Liver (tissue), 3 donors: ENCODE data around the gene SH3BP2.

Experiments
- ATF3 ChIP-seq: IDR thresholded peaks from 2 replicates; pipeline ENCODE4 v1.6.1; 2016; ENCODE audit warnings: antibody characterized with exemption
- CTCF ChIP-seq: fragments of 150-350 bp; IDR thresholded peaks from 2 replicates; pipeline ENCODE4 v1.5.1; 2017; ENCODE audit warnings: improper control_type of control experiment, low read depth, low read length; ENCODE audit not compliant: missing input control
- FOXA1 ChIP-seq: IDR thresholded peaks from 2 replicates; pipeline ENCODE4 v1.6.1; 2016; ENCODE audit warnings: antibody characterized with exemption
- FOXA2 ChIP-seq: IDR thresholded peaks from 2 replicates; pipeline ENCODE4 v1.6.1; 2016; ENCODE audit warnings: antibody characterized with exemption
- GABPA ChIP-seq, 2 donors: IDR thresholded peaks in 1 of 2; conservative IDR thresholded peaks in 1 of 2; 2 replicates each; pipeline ENCODE4 v1.6.1; 2016; ENCODE audit warnings: antibody characterized with exemption in 2 of 2, mild to moderate bottlenecking in 1 of 2, moderate library complexity in 1 of 2
- HNF4A ChIP-seq, 2 donors: conservative IDR thresholded peaks; 2 replicates each; pipeline ENCODE4 v1.6.1; 2016; ENCODE audit warnings: antibody characterized with exemption in 2 of 2, mild to moderate bottlenecking in 2 of 2
- MAX ChIP-seq: IDR thresholded peaks from 2 replicates; pipeline ENCODE4 v1.6.1; 2016; ENCODE audit warnings: antibody characterized with exemption
- NR2F2 ChIP-seq: IDR thresholded peaks from 2 replicates; pipeline ENCODE4 v1.6.1; 2016; ENCODE audit warnings: antibody characterized with exemption
- RAD21 ChIP-seq, 2 donors: IDR thresholded peaks; 2 replicates each; pipeline ENCODE4 v1.6.1; 2016; ENCODE audit warnings: antibody characterized with exemption in 2 of 2, mild to moderate bottlenecking in 2 of 2
- TAF1 ChIP-seq: conservative IDR thresholded peaks from 2 replicates; pipeline ENCODE4 v1.6.1; 2016; ENCODE audit warnings: antibody characterized with exemption, mild to moderate bottlenecking
- YY1 ChIP-seq: IDR thresholded peaks from 2 replicates; pipeline ENCODE4 v1.6.1; 2016; ENCODE audit warnings: antibody characterized with exemption, mild to moderate bottlenecking
- ZBTB33 ChIP-seq: IDR thresholded peaks from 2 replicates; pipeline ENCODE4 v1.6.1; 2016; ENCODE audit warnings: antibody characterized with exemption
- donor health status: healthy.
- donor health status: healthy.

DNA sequence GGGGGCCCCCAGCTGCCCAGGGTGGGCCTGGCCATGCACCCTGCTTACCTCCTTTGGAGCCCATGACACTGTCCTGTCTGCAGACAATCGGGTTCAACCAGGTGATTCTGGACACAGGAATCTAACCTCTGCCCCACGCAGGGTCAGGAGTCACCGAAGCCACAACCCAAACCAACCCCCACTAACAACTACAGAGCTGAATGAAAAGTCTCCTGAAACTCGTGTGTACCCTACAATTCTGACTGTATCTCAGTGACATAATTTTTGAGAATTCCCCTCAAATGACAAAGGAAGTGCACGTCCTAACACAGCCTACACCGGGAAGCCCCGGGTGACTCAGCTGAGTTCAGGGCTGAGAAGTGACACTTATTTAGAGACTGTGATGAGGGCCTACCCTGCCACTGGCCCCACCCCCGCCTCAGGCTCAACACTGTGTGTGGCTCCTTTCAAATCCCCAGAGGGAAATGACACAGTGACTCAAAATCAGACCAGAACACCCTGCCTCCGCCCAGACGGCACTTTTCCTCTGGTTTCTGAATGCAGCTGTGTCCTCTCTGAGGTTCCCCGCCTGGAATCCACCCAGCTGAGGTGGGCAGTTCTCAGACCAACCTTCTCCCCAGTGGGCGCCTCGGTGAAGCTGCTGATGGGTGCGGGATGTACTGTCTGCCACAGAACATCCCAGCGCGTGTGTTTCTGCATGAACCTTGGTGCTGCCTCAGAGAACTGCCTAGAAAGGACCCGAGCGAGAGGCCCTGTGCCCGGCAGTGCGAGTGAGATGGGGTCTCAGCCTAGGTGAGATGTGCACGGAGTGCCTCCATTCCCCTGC lies 46.7 kb upstream of the SH3BP2 start:
- TF ChIP-seq CTCF = no peak
- no peak for TF ChIP-seq MAX
- no peak for TF ChIP-seq RAD21 (IDR thresholded peaks at IDR 0.05)
- no peak for TF ChIP-seq GABPA (IDR thresholded peaks at IDR 0.05 in 1 of 2, conservative IDR thresholded peaks at IDR 0.05 in 1 of 2)
- no peak for TF ChIP-seq HNF4A (conservative IDR thresholded peaks at IDR 0.05)
- TF ChIP-seq ZBTB33 = no peak
- TF ChIP-seq FOXA2 = no peak
- no peak for TF ChIP-seq ATF3
- TF ChIP-seq YY1 = no peak
- no peak for TF ChIP-seq TAF1
- TF ChIP-seq FOXA1 = no peak
- TF ChIP-seq NR2F2 = no peak
